Stimulated activated CD4-positive, alpha-beta T cell treated with anti-CD3 and anti-CD28 coated beads, Interleukin-12 subunit alpha, Interleukin-12 subunit beta, amount 100 ng/mL, for 24 hours (primary cell): ENCODE measurements around the gene SURF1.
"Not testable (repeated sequence)": the region's sequence is repeated elsewhere in the genome, so short reads cannot be mapped to it uniquely, and the experiment has no call there.

Experiments used
- DNase-seq, 2 experiments: peaks; one replicate each; pipeline ENCODE4 v3.0.0-alpha.2; 2020; ENCODE audit warnings: low read depth in 2 of 2

The SURF1 gene

DNA sequence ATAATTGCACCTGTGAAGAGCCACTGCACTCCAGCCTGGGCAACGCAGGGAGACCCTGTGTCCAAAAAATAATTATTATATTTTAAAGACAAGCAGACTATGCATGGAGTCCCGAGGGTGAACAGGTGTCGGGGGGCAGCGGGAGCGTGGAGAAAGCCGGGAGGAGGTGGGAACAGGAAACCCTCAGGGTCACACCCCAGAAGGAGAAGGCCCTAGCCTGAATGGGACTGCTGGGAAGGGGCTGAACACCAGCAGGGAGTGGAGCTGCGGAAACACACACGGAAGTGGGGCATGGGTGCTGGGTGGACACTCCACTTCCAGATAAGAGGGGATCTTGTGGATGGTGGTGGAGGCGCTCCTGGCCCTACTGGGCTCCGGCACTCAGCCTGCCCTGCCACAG, 33.1 kb downstream of the SURF1 start:
- DNase-seq, result no peak

DNA sequence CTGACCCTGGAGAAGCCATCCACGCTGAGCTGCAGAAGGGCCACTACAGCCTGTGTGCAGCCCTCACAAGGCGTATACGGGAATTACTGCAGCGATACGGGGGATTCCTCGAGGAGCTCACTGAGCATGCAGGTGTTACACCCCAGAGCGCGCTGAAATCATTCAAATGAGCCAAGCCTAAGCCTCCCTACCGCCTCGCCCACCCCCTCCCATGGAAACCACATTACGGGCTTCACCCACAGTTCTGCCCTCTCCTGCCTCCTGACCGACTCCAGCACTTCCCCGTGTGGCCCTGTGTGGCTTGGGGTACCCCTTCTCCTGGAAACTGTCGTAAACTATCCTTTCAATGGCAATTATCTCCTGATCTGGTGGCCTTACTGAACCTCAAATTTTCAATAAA, 33.6 kb downstream of the SURF1 start:
- DNase-seq, result no peak

DNA sequence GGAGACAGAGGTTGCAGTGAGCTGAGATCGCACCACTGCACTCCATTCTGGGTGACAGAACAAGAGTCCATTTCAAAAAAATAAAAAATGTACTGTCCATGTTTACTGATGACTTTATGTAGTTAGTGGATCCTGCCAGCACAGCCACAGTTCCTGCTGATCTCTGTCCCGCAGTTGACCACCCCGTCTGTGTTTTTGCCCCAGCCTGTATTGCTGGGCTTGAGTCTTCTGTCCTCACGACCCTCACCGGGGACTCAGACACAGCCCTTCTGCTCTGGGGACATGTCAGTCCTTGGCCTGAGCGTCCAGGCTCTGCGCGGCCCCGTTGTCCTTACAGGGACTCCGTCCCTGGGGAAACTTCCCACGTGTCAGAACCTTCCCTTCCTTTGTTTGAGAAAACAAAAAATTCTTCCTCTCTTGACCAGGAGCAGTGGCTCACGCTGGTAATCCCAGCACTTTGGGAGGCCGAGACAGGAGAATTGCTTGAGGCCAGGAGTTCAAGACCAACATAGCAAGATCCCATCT, 34.8 kb downstream of the SURF1 start:
- no peak for DNase-seq

DNA sequence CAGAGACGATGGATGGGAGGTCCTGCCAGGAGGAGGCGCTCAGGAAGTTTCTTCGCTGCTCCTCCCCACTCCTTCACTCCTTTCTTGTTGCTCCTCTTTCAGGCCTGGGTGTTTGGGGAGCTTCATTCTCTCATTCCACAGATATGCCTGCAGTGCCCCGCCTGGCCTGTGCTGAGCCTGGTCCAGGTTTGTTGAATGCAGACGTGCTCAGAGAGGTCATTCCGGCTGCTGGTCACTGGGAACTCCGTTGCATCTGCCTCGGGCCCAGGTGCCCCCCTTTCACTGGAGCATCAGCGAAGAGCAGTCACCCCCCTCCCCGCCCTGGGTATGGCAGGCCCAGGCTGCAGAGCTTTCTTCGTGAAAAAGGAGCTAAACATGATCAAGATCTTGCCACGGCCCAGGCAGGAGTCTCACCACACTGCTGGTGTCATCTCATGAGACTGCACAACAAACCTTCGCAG, 35.8 kb downstream of the SURF1 start:
- DNase-seq, result no peak

DNA sequence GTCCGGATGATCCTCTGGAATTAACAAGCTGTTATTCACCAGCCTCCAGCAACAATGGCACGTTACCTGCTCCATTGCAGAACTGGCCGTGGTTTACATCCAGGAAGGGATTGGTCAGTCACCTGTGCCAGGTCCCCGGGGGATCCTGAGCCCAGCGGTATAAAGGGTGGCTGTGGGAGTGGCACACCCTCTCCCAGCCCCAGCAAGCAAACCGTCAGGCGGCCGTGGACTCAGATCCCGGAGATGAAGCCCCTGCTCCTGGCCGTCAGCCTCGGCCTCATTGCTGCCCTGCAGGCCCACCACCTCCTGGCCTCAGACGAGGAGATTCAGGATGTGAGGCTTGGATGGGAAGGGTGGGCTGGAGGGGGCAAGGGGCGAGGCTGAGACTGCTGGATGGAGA, 38.7 kb downstream of the SURF1 start:
- not testable (repeated sequence) for DNase-seq

DNA sequence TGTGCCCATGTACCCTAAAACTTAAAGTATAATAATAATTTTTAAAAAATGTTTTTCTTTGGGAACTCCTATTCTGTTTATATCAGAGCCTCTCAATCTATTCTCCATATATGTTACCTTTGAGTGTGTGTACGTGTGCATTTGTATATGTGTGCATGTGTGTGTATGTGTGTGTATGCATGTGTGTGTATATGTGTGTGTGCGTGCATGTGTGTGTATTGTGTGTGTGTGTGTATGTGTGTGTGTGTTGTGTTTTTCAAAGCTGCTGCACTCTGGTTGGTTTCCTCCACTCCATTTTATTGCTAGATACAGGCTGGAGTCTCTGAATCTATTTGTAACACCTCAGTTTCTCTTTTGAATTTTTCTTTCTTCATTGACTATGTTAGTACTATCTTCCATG, 40.3 kb downstream of the SURF1 start:
- DNase-seq, result no peak

DNA sequence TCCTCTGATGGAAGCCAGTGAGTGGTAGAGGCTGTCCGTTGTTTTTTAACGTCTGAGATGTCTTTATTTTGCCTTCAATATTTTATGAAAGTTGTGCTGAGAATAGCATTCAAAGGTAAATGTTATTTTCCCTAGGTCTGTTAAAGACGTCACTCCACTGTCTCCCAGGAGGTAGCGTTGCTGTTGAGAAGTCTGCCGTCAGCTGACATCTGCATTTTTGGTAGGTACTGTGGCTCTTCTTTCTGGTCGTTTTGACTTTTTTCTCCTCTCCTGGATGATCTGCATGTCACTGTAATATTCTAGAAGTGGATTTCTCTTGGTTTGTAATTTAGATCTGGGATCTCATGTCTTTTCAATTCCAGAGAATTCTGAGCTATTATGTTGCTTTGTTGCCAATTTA, 46.7 kb downstream of the SURF1 start:
- no peak for DNase-seq

DNA sequence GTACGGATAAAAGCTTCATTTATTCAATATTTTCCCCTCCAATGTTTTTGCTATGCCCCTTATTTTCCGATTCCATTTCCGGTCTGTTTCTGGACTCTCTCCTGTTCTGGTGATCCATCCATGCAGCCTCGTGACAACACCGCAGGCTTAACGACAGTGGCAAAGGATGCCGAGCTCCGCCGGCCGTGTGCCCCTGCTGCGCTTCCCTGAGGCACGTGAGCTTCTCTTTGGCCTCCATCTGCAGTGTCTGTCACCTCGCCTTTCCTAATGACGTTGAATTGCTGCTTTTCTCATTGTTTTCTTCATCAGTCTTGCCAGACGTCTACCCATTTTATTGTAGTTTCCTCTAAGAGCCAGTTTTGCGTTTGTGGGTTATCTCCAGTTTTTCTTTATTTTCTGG, 49.0 kb downstream of the SURF1 start:
- DNase-seq, result no peak

DNA sequence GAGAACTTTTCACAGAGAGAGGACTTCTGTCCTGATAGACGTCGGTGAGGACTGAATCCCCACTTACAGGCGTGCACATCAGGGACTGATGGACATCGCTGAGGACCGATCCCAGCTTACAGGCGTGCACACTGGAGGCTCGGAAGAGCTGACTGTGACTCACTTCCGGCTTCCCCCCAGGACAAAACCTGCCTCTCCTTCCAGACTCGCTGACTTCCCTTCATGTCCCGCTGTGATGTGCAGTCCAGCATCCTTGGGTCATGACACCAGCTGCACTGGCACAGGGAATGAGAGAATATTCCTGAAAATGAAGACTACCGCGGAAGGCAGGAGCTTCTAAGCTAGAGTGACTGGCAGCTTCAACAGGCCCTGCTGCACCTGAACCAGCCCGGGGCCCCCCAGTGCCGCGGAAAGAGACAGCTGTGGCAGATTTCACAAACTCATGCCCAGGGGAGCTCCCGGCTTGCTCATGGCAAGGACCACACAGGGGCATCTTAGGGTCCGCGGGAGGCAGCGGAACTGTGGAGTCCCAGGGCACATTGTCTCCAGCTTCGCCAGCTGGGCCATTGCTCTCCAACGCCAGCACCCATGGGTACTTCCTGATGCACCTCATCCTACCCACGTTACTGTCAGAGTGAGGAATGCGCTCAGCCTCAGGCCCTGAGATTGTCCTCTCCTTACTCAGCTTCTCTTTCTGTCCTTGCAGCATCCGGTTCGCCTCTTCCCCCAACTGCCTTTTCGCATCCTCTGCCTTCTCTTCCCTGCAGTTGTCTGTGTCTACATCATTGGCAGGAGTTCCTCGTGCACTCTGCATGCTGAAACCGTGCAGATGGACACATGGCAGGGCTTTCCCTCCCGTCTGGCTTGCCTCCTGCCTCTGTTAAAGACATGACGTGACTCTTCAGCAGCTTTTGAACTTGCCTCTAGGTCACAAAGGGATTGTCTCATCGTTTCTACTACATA, 49.8 kb downstream of the SURF1 start:
- DNase-seq, result no peak

DNA sequence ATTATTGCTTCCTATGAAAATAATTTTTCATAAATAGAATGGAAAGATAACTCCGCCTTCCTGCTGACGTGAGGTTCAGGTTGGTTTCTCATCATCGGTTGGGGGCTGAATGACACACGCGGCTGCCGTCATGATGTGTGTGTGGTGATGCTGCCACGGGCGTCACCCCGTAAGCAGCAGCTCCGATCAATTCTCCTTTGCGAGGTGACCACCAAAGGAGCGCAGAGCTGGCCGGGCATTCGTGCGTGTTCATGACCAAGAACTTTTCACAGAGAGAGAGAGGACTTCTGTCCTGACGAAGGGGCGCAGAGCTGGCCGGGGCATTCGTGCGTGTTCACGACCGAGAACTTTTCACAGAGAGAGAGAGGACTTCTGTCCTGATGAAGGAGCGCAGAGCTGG, 50.6 kb downstream of the SURF1 start:
- no peak for DNase-seq

DNA sequence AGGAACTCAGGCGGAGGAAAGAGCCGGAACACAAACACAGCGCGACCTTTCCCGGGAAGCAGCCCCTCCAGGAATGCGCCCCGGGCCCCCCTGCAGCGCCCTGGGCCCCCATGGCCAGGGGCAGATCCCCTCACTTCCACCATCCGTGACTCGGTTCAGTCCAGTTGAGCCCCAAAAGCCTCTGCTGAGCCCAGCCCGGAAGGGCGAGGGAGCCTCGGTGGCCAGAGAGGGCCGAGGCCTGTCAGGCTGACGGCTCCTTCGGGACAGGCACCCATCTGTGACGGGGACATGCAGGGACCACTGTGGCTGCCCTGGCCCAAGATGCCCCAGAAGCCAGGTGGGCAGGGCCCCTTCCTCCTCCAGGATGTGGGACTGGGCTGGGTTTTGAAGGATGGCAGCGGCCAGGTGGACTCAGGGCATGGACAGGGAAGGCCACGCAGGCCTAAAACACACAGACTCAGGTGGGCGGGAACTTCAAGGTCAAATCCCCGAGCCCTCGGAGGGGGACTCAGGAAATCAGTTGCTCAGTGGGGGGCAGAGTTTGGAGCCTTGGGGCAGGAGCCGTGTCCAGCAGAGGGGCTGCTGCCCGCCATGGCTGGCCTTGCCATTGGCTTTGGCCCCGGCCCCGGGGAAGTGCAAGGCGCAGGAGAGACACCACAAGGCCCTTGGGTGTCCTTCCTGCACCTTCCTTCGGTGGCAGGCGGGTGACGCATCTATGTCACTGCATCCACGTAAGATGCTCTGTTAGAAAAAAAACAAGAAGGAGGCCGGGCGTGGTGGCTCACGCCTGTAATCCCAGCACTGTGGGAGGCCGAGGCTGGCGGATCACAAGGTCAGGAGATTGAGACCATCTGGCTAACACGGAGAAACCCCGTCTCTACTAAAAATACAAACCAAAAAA, 51.6 kb downstream of the SURF1 start:
- no peak for DNase-seq

DNA sequence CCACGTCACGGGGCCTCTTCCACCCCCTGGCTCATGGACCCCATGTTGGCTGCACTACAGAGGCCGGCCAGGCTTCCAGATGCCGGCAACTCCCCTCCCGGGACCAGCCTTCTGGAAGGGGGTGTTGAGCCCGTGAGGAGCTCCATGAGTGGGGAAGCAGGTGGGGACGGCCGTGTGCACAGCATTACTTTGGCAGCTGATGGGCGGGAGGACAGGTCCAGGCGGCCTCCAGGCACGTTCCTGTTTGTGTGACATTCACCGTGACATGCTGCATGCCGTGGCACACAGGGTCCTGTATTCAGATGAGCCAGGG, 52.2 kb downstream of the SURF1 start:
- DNase-seq, result no peak

DNA sequence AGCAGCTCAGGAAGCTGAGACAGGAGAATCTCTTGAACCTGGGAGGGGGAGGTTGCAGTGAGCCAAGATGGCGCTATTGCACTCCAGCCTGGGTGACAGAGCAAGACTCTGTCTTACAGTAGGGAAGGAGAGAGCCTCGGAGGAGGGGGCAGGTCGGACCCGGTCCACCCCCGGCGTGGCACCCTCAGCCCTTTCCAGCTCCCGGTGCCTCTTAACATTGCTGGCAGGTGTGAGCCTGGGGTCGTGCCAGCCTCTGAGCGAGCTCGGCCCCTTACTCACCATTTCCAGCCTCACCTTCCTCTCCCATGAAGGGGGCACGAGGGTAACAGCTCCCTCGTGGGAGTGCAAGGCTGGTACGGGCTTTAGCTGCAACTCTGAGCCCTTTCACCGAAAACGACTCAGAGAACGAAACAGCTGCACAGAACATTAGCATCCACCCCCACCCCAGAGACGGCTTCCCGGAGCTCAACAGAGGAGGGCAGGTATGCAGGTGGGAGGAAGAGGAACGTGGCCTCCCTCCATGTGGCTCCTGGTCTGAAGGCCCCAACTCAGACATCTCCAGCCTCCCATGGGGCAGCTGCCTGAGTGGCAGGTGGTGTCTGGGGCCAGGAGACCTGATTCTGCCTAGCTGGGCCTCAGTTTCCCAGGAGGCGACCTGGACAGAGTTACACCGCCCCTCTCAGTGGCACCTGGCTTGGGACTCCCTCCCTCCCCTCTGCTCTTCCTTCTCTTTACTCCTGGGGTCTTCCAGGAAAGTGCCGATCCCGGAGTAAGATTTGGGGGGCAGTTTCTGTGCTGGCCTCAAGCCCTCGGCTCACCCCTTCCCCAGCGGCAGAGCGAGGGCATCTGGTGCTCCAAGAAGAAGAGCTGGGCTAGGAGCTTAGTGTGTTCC, 52.8 kb downstream of the SURF1 start:
- no peak for DNase-seq
